ENCODE results near the gene OTOP3.
"Not testable (repeated sequence)": the region's sequence is repeated elsewhere in the genome, so short reads cannot be mapped to it uniquely, and the experiment has no call there.

OTOP3 gene, protein sequence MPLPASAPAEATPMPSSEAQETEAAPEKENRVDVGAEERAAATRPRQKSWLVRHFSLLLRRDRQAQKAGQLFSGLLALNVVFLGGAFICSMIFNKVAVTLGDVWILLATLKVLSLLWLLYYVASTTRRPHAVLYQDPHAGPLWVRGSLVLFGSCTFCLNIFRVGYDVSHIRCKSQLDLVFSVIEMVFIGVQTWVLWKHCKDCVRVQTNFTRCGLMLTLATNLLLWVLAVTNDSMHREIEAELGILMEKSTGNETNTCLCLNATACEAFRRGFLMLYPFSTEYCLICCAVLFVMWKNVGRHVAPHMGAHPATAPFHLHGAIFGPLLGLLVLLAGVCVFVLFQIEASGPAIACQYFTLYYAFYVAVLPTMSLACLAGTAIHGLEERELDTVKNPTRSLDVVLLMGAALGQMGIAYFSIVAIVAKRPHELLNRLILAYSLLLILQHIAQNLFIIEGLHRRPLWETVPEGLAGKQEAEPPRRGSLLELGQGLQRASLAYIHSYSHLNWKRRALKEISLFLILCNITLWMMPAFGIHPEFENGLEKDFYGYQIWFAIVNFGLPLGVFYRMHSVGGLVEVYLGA

GRCh38 chr17:74935585-74936469 lies at the start of gene OTOP3:
OTOP3 (plus strand) TSS chr17:74935898; CDS start chr17:74935922, 24 bp downstream.
- no peak for DNase-seq (ENCODE audit: low read depth)

- DNase-seq (ENCODE audit: low read depth) = no peak
Observed at GRCh38 chr17:74888469-74888868, 47.2 kb upstream of the OTOP3 start.

DNA sequence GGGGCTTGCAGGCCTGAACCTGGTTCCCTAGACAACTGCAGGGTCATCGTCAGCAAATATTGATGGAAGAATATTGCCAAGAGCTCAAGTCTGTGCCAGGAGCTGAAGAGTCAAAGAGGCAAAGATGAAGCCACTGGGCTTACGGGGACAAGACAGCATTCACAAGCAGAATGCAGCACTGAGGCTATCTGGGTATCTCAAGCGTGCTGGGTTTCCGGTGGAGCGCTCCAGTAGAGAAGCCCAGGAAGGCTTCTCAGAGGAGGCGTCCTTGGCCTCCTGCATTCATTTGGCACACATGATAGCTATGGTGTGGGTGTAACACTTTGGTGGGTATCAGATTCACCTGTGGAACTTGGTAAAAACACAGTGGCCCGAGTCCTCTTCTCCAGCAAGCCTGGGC lies 45.1 kb upstream of the OTOP3 start:
- no peak for DNase-seq (ENCODE audit: low read depth)

DNA sequence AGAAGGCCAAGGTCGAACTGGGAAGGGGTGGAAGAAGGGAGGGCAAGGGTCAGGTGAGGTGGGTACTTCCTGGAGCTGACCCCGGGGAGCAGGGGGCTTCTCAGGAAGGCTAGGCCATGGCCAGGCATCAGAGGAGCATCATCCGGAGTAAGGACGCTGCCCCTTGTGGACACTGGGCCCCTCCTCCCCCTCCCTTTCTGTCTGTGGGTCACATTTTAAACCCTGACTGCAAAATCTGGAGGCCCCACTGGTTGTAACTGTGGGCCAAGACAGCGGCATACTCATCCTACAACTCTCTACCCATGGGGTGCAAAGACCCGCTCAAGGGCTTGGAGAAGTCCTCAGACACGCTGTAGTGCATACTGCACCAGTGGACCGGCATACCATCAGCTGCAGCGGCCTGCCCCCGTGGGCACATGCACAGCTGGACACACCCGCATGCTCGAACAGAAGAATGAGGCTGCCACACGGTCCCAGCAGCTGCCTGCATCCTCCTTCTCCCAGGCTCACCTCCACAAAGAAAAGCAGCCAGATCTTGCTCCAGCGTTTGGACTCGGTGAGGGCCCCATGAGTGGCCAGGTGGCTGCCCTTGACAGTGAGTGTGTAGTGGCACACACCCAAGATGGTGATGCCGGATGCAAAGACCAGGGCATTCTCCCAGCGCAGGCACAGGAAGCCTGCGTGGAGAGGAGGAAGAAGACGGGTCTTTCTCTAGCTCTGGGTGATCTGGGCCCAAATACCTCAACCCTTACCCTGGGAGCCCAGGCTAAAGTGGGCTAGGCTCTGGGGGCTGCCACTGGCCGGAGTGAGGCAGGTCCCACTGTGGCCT lies 43.5 kb upstream of the OTOP3 start:
- no peak for DNase-seq (ENCODE audit: low read depth)

DNA sequence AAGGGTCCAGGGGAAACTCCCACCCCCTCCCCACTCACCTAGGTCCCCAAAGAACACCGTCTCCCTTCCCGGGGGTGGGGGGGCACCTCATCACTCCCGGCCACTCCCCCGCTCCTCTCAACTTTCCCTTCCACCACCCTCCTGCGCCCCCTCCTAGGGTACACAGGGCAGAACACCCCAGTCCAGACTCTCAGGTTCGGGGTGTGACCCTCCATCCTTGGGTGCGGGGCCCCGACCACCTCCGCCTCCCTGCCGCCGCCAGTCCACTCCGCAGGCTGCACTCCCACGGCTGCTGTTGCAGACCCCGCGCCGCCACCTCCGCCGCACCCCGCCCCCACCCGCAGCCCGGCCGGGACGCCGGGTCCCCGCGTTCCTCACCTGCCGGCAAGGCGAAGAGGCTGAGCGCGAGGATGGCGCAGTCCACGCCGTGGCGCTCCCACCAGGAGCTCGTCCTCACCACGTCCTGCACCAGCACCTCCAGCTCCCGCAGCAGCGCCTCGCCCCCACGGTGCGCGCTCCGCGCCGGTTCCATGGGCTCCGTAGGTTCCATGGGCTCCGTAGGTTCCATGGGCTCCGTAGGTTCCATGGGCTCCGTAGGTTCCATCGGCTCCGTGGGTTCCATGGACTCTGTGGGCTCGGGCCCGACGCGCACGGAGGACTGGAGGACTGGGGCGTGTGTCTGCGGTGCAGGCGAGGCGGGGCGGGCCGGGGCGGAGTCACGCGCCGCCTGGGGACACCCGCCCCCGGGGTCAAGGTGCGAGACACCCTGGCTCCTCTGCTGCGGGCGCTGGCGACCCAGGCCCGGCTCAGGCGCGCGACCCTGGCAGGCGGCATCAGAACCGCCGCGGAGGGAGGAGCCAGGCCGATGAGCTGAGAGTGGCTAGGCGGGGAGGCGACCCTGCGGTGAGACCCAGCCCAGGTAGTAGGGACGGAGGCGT lies 42.5 kb upstream of the OTOP3 start, which contains the start of gene FADS6:
TSS of gene FADS6 (minus strand) at position 660 of the 938 bp plus-strand sequence. CDS start at position 622, 38 bp downstream.
- no peak for DNase-seq (ENCODE audit: low read depth)

GRCh38 chr17:74893936-74894671 lies 41.6 kb upstream of the OTOP3 start:
- no peak for DNase-seq (ENCODE audit: low read depth)

DNA sequence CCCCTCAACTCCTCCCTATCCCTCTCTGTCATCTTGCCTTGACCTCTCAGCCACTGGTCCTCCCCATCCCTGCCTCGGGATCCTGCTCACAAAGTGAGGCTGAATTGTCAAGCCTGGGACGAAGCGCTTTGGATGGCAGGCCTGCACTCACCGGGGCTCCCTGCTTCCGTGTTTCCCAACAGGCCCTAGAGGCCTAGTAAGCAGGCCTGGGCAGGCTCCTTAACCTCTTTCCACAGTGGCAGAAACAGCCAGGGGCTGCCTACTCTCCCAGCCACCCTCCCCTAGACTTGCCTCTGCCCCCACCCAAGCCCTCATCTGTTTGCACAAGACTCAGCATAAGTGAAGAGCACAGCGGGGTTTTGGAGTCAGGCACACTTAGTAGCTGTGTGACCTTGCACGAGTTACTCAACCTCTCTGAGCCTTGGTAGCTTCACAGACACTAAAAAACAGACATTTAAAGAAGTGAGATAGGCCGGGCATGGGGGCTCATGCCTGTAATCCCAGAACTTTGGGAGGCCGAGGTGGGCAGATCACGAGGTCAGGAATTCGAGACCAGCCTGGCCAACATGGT lies 37.2 kb upstream of the OTOP3 start:
- no peak for DNase-seq (ENCODE audit: low read depth)

- DNase-seq (ENCODE audit: low read depth) = no peak
Observed at GRCh38 chr17:74900208-74900607, 35.5 kb upstream of the OTOP3 start.

GRCh38 chr17:74901353-74902135 lies 34.2 kb upstream of the OTOP3 start:
- DNase-seq (ENCODE audit: low read depth) = no peak

GRCh38 chr17:74903034-74903433 lies 32.7 kb upstream of the OTOP3 start:
- DNase-seq (ENCODE audit: low read depth) = no peak

- no peak for DNase-seq (ENCODE audit: low read depth)
Observed at GRCh38 chr17:74903671-74904070, 32.0 kb upstream of the OTOP3 start.

DNA sequence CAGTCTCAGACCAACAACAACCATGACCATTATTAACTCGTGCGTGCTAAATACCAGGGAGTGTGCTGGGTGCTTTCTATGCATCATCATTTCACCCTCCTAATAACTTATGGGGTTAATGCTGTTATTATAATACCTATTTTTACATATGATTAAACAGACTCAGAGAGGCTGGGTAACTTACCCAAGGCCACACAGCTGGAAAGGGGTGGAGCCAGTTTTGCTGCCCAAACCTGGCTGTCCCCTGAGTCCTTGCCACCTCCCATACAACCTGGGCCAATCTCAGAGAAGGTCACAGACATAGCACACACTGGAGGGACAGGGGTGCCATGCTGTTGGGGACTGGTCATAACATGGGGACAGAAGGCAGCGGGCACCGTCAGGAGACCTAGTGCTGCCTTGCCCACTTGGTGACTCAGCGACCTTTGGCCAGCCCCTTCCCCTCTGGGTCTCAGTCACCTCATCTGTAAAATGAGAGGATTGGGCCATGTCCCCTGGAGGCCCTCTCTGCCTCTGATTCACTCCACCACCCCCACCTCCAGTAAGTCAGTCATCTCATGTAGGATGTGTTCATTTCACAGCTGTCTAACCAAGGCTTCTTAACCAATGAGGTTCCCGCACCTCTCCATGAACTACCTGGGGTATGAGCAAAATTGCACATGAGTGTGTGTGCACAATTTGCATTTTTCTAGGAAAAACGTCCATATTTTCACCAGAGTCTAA lies 30.9 kb upstream of the OTOP3 start:
- no peak for DNase-seq (ENCODE audit: low read depth)

DNA sequence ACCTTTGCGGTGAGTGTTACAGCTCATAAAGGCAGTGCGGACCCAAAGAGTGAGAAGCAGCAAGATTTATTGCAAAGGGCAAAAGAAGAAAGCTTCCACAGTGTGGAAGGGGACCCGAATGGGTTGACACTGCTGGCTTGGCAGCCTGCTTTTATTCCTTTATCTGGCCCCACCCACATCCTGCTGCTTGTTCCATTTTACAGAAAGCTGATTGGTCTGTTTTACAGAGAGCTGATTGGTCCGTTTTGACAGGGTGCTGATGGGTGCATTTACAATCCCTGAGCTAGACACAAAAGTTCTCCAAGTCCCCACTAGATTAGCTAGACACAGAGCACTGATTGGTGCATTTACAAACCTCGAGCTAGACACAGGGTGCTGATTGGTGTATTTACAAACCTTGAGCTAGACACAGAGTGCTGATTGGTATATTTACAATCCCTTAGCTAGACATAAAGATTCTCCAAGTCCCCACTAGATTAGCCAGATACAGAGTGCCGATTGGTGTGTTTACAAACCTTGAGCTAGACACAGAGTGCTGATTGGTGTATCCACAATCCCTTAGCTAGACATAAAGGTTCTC lies 29.4 kb upstream of the OTOP3 start:
- DNase-seq (ENCODE audit: low read depth) = not testable (repeated sequence)

DNA sequence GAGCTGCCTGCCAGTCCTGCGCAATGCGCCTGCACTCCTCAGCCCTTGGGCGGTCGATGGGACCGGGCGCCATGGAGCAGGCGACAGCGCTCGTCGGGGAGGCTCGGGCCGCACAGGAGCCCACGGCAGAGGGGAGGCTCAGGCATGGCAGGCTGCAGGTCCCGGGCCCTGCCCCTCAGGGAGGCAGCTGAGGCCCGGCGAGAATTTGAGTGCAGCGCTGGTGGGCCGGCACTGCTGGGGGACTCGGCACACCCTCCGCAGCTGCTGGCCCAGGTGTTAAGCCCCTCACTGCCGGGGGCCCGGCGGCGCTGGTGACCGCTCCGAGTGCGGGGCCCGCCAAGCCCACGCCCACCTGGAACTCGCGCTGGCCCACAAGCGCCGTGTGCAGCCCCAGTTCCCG lies 28.7 kb upstream of the OTOP3 start:
- no peak for DNase-seq (ENCODE audit: low read depth)

GRCh38 chr17:74909097-74909496 lies 26.6 kb upstream of the OTOP3 start:
- DNase-seq (ENCODE audit: low read depth) = not testable (repeated sequence)

GRCh38 chr17:74911423-74911822 lies 24.3 kb upstream of the OTOP3 start:
- not testable (repeated sequence) for DNase-seq (ENCODE audit: low read depth)

GRCh38 chr17:74916136-74916850 lies 19.4 kb upstream of the OTOP3 start:
- DNase-seq (ENCODE audit: low read depth) = no peak

Data from stimulated activated CD8-positive, alpha-beta memory T cell treated with anti-CD3 and anti-CD28 coated beads, Interleukin-15, amount 100 ng/mL, for 24 hours (primary cell).